Middle frontal gyrus (tissue), 1 donor: ENCODE data around the gene SEMA4A.
"Not testable (repeated sequence)": the region's sequence is repeated elsewhere in the genome, so short reads cannot be mapped to it uniquely, and the experiment has no call there.

Source experiments
- DNase-seq: peaks from one replicate; pipeline ENCODE4 v3.0.0-alpha.2; 2015; ENCODE audit warnings: low spot score; ENCODE audit errors: extremely low spot score

Gene SEMA4A

GRCh38 chr1:156153362-156153761, at the start of gene SEMA4A:
SEMA4A (plus strand) TSS chr1:156153585; CDS start chr1:156154579, 994 bp downstream.
- DNase-seq: no peak

GRCh38 chr1:156104065-156104810, 49.1 kb upstream of the SEMA4A start:
- DNase-seq: no peak

- no peak for DNase-seq
Measured at GRCh38 chr1:156104861-156105832, 48.2 kb upstream of the SEMA4A start.

GRCh38 chr1:156106624-156107488, 46.5 kb upstream of the SEMA4A start:
- no peak for DNase-seq

GRCh38 chr1:156108057-156108456, 45.3 kb upstream of the SEMA4A start:
- DNase-seq: no peak

- no peak for DNase-seq
Measured at GRCh38 chr1:156108664-156109241, 44.6 kb upstream of the SEMA4A start.

- no peak for DNase-seq
Measured at GRCh38 chr1:156110252-156110651, 43.1 kb upstream of the SEMA4A start.

GRCh38 chr1:156111355-156111962, 41.9 kb upstream of the SEMA4A start:
- no peak for DNase-seq

GRCh38 chr1:156112276-156113137, 40.9 kb upstream of the SEMA4A start:
- DNase-seq: no peak

- no peak for DNase-seq
Measured at GRCh38 chr1:156113282-156113950, 40.0 kb upstream of the SEMA4A start.

GRCh38 chr1:156114101-156114918, 39.1 kb upstream of the SEMA4A start, which contains the start of gene LMNA:
LMNA (plus strand) TSS chr1:156114711; CDS start chr1:156114919, 208 bp downstream.
- peak; percentile 57 for DNase-seq

- no peak for DNase-seq
Measured at GRCh38 chr1:156114919-156115513, 38.4 kb upstream of the SEMA4A start.

GRCh38 chr1:156115514-156116374, 37.6 kb upstream of the SEMA4A start:
- no peak for DNase-seq

- DNase-seq: not testable (repeated sequence)
Measured at GRCh38 chr1:156116731-156117130, 36.7 kb upstream of the SEMA4A start.

GRCh38 chr1:156117414-156118176, 35.8 kb upstream of the SEMA4A start:
- no peak for DNase-seq
